ENCODE results near the gene C2orf72.
"Not testable (repeated sequence)": the region's sequence is repeated elsewhere in the genome, so short reads cannot be mapped to it uniquely, and the experiment has no call there.

C2orf72 gene

GRCh38 chr2:231065966-231066365 is 28.6 kb downstream of the C2orf72 start:
- H3K9me3 ChIP-seq, result no peaks in the 10 kb centered on the region
- no peaks in the 10 kb centered on the region for H3K27me3 ChIP-seq
- no peaks in the 10 kb centered on the region for H3K4me1 ChIP-seq
- no peak overlapping the region for H3K9ac ChIP-seq
- H3K27ac ChIP-seq, result no peak overlapping the region
- H3K4me2 ChIP-seq, result no peak overlapping the region
- TF ChIP-seq Cebpa-rat (IDR thresholded peaks at IDR 0.05), result no peak
- H3K4me3 ChIP-seq, result no peak overlapping the region
- peaks cover 89% of the 10 kb centered on the region for H3K36me3 ChIP-seq
- H4K20me1 ChIP-seq, result peaks cover 13% of the 10 kb centered on the region

- not testable (repeated sequence) for H3K4me1 ChIP-seq, H3K4me2 ChIP-seq, H3K9ac ChIP-seq, H3K4me3 ChIP-seq, H4K20me1 ChIP-seq, H3K27ac ChIP-seq, H3K9me3 ChIP-seq, H3K27me3 ChIP-seq
- H3K36me3 ChIP-seq, result peaks cover 86% of the 10 kb centered on the region
Observed at GRCh38 chr2:231067531-231067930, 30.2 kb downstream of the C2orf72 start.

- Histone ChIP-seq H3K4me3 (no peak overlapping the region), H4K20me1 (peaks cover 5% of the 10 kb centered on the region; the same call in 1 of the 2 replicates), H3K4me1 (no peaks in the 10 kb centered on the region), H3K9me3 (no peaks in the 10 kb centered on the region), H3K36me3 (peaks cover 83% of the 10 kb centered on the region), H3K4me2 (no peak overlapping the region), H3K27me3 (no peaks in the 10 kb centered on the region), H3K9ac (no peak overlapping the region), H3K27ac (no peak overlapping the region)
- TF ChIP-seq Cebpa-rat (IDR thresholded peaks at IDR 0.05), result no peak
Observed at GRCh38 chr2:231068525-231069222, 31.4 kb downstream of the C2orf72 start.

DNA sequence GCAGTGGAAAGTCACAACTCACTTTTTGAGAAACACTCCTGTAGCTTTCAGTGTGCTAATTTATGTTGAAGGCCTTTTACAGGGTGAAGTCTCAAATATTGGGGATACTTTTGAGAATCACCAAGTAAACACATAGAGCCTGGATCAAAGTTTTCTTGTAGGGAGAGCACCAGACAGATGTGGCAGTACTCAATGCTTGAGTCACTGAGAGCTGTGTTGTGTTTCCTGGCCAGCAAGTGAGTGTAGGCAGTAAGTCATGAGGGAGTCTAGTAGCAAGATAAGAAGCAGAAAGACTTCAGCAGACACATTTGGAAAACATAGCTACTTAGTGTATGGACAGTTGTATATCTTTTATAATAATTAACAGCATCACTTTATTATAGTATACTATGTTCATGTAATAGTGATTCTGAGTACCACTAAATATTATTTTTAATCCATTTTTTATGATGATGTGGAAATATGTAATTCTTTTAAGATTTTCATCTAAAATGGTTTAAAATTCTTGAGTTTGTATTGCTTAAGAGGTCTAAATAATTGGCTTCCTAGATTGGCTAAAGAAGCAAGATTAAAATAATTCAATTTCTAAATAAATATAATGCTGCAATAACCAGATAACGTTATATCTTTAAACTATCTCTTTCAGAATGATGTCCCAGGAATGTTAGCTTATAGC is 32.2 kb downstream of the C2orf72 start:
- no peak for TF ChIP-seq Cebpa-rat (IDR thresholded peaks at IDR 0.05)
- H3K36me3 ChIP-seq, result peaks cover 78% of the 10 kb centered on the region
- H4K20me1 ChIP-seq, result peaks cover 4% of the 10 kb centered on the region; the same call in 1 of the 2 replicates
- no peak overlapping the region for H3K4me2 ChIP-seq
- H3K27ac ChIP-seq, result no peak overlapping the region
- no peaks in the 10 kb centered on the region for H3K9me3 ChIP-seq
- no peaks in the 10 kb centered on the region for H3K4me1 ChIP-seq
- no peak overlapping the region for H3K4me3 ChIP-seq
- no peaks in the 10 kb centered on the region for H3K27me3 ChIP-seq
- no peak overlapping the region for H3K9ac ChIP-seq

DNA sequence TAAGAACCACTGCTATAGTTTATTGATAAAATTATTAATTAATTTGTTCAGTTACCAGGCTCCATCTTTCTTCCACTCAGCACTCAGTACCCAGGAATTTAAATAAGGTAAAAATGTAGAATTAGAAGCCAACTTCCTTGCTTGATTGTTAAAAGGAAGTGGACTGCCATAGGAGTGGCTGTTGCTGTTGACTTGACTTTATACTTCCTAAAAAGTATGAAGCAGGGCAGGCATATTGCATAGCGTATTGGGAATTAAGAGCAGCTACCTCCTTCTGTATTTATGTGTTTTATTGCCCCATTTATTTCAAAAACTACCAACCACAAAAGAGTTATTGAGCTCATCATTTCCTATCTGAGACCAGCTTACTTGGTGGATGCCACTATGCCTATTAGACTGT is 47.2 kb downstream of the C2orf72 start:
- H3K27me3 ChIP-seq, result no peaks in the 10 kb centered on the region
- no peak overlapping the region for H3K4me3 ChIP-seq
- no peak overlapping the region for H3K4me2 ChIP-seq
- no peaks in the 10 kb centered on the region for H3K9me3 ChIP-seq
- TF ChIP-seq Cebpa-rat (IDR thresholded peaks at IDR 0.05), result no peak
- H3K9ac ChIP-seq, result no peak overlapping the region
- no peak overlapping the region for H3K27ac ChIP-seq
- H3K4me1 ChIP-seq, result no peaks in the 10 kb centered on the region
- peaks cover 100% of the 10 kb centered on the region for H3K36me3 ChIP-seq
- H4K20me1 ChIP-seq, result no peaks in the 10 kb centered on the region

DNA sequence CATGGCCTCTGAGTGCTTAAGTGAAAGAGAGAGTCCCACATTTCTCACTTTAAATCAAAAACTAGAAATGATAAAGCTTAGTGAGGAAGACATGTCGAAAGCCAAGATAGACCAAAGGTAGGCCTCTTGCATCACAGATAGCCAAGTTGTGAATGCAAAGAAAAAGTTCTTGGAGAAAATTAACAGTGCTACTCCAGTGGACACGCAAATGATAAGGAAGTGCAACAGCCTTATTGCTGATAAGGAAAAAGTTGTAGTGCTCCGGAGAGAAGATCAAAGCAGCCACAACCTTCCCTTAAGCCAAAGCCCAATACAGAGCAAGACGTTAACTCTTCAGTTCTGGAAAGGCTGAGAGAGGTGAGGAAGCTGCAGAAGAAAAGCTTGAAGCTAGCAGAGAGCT is 51.4 kb downstream of the C2orf72 start:
- H3K27me3 ChIP-seq, result no peaks in the 10 kb centered on the region
- H3K4me1 ChIP-seq, result no peaks in the 10 kb centered on the region
- no peak overlapping the region for H3K9ac ChIP-seq
- no peak overlapping the region for H3K4me2 ChIP-seq
- peaks cover 5% of the 10 kb centered on the region; the same call in 1 of the 2 replicates for H3K9me3 ChIP-seq
- no peak overlapping the region for H3K4me3 ChIP-seq
- H3K36me3 ChIP-seq, result peaks cover 98% of the 10 kb centered on the region
- H4K20me1 ChIP-seq, result no peaks in the 10 kb centered on the region
- no peak for TF ChIP-seq Cebpa-rat (IDR thresholded peaks at IDR 0.05)
- H3K27ac ChIP-seq, result no peak overlapping the region

DNA sequence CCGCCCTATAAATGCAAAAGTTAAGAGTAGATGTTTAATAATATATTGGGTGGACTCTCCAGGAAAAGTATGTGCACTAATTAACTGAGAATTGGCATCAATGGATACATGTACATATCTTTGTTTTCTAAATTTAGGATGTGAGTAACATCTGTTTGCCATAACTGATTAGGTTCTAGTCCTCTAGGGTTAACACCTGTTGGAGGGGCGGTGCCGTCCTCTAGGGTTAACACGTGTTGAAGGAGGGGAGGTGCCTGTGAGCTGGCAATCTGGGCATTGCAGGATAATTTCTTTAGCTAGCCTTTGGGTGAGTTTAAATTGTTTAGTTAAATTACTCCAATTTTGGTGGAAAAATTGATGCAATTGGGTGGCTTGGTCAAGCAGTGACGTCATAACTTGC is 56.6 kb downstream of the C2orf72 start:
- Histone ChIP-seq H3K4me3 (no peak overlapping the region), H3K27ac (no peak overlapping the region), H3K9ac (no peak overlapping the region), H3K4me2 (no peak overlapping the region), H4K20me1 (no peaks in the 10 kb centered on the region), H3K27me3 (no peaks in the 10 kb centered on the region), H3K36me3 (peaks cover 98% of the 10 kb centered on the region), H3K9me3 (peaks cover 49% of the 10 kb centered on the region), H3K4me1 (no peaks in the 10 kb centered on the region)
- TF ChIP-seq Cebpa-rat (IDR thresholded peaks at IDR 0.05), result no peak

DNA sequence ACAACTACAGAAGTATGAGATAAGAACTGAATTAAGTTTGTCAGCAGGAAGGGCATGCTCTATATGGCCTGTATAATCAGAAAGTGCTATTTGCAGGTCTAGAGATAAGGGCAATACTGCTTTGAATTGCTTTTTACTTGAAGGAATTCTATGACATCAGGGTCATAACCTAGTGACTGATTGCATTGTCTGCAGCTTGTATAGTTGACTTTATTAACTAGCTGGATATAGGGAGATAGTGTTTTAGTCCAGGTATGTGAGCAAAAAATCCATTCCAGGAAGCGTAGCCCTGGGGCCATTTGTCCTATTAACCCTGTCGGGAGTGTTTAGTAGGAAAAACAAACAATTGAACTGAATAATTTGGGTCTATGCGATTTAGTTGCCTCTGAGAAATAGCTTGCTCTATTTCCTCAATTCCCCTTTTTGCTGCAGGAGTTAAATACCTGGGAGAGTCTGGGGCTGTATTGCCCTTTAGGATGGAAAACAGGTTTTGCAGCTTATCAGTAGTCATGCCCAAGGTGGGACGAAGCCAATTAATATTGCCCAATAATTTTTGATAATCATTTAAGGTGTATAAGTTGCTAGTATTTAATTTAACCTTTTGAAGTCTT is 57.5 kb downstream of the C2orf72 start:
- Histone ChIP-seq H4K20me1 (no peaks in the 10 kb centered on the region), H3K9ac (no peak overlapping the region), H3K9me3 (peaks cover 58% of the 10 kb centered on the region), H3K4me1 (no peaks in the 10 kb centered on the region), H3K36me3 (peaks cover 98% of the 10 kb centered on the region), H3K4me3 (no peak overlapping the region), H3K27ac (no peak overlapping the region), H3K4me2 (no peak overlapping the region), H3K27me3 (no peaks in the 10 kb centered on the region)
- TF ChIP-seq Cebpa-rat (IDR thresholded peaks at IDR 0.05), result no peak

Data from BLaER1 (cell line).